Left ventricle myocardium inferior (tissue), 1 donor: ENCODE data around the gene TMEM63B. TPM values are rescaled to one million over a fixed set of nuclear protein-coding genes. Genes with fewer than 3 reads are reported as not detected.

Source experiments
- DNase-seq: peaks from one replicate; pipeline ENCODE4 v3.0.0-alpha.2; 2020
- H3K27ac ChIP-seq: fragments of 200-600 bp; replicated peaks from 2 replicates; pipeline ENCODE4 v1.8.0; 2021
- H3K27me3 ChIP-seq: fragments of 200-600 bp; 2 replicates; pipeline ENCODE4 v1.8.0; 2021; ENCODE audit warnings: low read depth
- H3K36me3 ChIP-seq: fragments of 200-600 bp; 2 replicates; pipeline ENCODE4 v1.8.0; 2021
- H3K4me1 ChIP-seq: fragments of 200-600 bp; 2 replicates; pipeline ENCODE4 v1.8.0; 2021
- H3K4me3 ChIP-seq: fragments of 200-600 bp; 2 replicates; pipeline ENCODE4 v1.8.0; 2021; ENCODE audit warnings: mild to moderate bottlenecking, moderate library complexity
- H3K9me3 ChIP-seq: fragments of 200-600 bp; replicated peaks from 2 replicates; pipeline ENCODE4 v1.8.0; 2021
- CTCF ChIP-seq: fragments of 200-600 bp; IDR thresholded peaks from 2 replicates; pipeline ENCODE4 v1.8.0; 2021; ENCODE audit warnings: antibody characterized with exemption, mild to moderate bottlenecking, borderline replicate concordance
- intact Hi-C: fragments of 100-400 bp; cut with micrococcal nuclease; formaldehyde crosslinking; loops from one replicate; pipeline ENCODE4 v1.11.0; 2022
- total RNA-seq: library from RNA; stranded (reverse); fragmentation: NEBNext Ultra II Directional; extraction: Animal tissue kit (Norgen Biotek cat#: 25700); gene quantifications from one replicate; pipeline ENCODE4 v1.2.1, GENCODE V29; 2021
- donor health status: DM: no; HTN: yes; CAD: no; lungs with severe emphysema.

Gene TMEM63B
- total RNA-seq, 1 donor from 2014 or later: 37.2 TPM

GRCh38 chr6:44185953-44186634 is 58.7 kb downstream of the TMEM63B start:
- Histone ChIP-seq H3K4me3 (no peak overlapping the region), H3K9me3 (no peaks in the 10 kb centered on the region), H3K27ac (peak overlapping the region; percentile 69), H3K36me3 (no peaks in the 10 kb centered on the region), H3K27me3 (no peaks in the 10 kb centered on the region), H3K4me1 (peaks cover 18% of the 10 kb centered on the region)
- no peak for TF ChIP-seq CTCF
- intact Hi-C loops: no loop called here
- DNase-seq: no peak

DNA sequence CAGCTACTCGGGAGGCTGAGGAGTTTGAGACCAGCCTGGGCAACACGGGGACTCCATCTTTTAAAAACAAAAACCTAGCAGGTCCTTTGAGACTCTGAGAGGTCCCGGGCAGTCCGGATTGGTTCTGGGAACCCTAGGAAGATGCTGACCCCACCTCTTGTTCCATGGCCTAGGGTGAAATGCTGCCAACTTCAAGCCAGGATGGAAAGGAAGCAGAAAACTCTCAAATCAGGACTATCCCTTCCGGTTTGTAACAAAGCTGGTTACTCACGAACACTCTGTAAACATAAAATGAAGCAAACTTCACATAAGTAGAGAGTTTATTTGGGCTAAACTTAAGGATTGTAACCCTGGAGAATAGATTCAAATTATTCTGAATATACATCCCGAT is 59.3 kb downstream of the TMEM63B start:
- intact Hi-C loops: no loop called here
- no peaks in the 10 kb centered on the region for H3K36me3 ChIP-seq
- H3K9me3 ChIP-seq: no peaks in the 10 kb centered on the region
- no peak for DNase-seq
- TF ChIP-seq CTCF: no peak
- H3K27me3 ChIP-seq: no peaks in the 10 kb centered on the region
- H3K27ac ChIP-seq: peak overlapping the region; percentile 69
- H3K4me1 ChIP-seq: peaks cover 18% of the 10 kb centered on the region
- no peak overlapping the region for H3K4me3 ChIP-seq

- TF ChIP-seq CTCF: no peak
- Histone ChIP-seq H3K27ac (no peak overlapping the region), H3K9me3 (no peaks in the 10 kb centered on the region), H3K27me3 (no peaks in the 10 kb centered on the region), H3K36me3 (no peaks in the 10 kb centered on the region), H3K4me3 (no peak overlapping the region), H3K4me1 (peaks cover 19% of the 10 kb centered on the region)
- DNase-seq: no peak
- intact Hi-C loops: no loop called here
Measured at GRCh38 chr6:44188819-44189218, 61.5 kb downstream of the TMEM63B start.

GRCh38 chr6:44189257-44189656 is 61.9 kb downstream of the TMEM63B start:
- Histone ChIP-seq H3K36me3 (no peaks in the 10 kb centered on the region), H3K27me3 (no peaks in the 10 kb centered on the region), H3K4me3 (no peak overlapping the region), H3K9me3 (no peaks in the 10 kb centered on the region), H3K27ac (no peak overlapping the region), H3K4me1 (peaks cover 19% of the 10 kb centered on the region)
- TF ChIP-seq CTCF: no peak
- intact Hi-C loops: no loop called here
- no peak for DNase-seq

- intact Hi-C loops: no loop called here
- H3K4me1 ChIP-seq: peaks cover 18% of the 10 kb centered on the region
- H3K27me3 ChIP-seq: no peaks in the 10 kb centered on the region
- no peak for DNase-seq
- no peak for TF ChIP-seq CTCF
- no peak overlapping the region for H3K4me3 ChIP-seq
- H3K36me3 ChIP-seq: no peaks in the 10 kb centered on the region
- H3K9me3 ChIP-seq: no peaks in the 10 kb centered on the region
- H3K27ac ChIP-seq: no peak overlapping the region
Measured at GRCh38 chr6:44190715-44191114, 63.4 kb downstream of the TMEM63B start.
